Neural cell (in vitro differentiated cells): ENCODE results near the gene KRT39.

Experiments used
- EP300 ChIP-seq: fragments of 450-650 bp; conservative IDR thresholded peaks from 2 replicates; pipeline ENCODE4 v1.6.1; 2014; ENCODE audit warnings: antibody characterized with exemption, mild to moderate bottlenecking, moderate library complexity; ENCODE audit not compliant: poor library complexity, severe bottlenecking
- POLR2AphosphoS5 ChIP-seq: IDR thresholded peaks from 2 replicates; pipeline ENCODE4 v1.6.1; 2012
- RAD21 ChIP-seq: fragments of 450-650 bp; conservative IDR thresholded peaks from 2 replicates; pipeline ENCODE4 v1.6.1; 2014; ENCODE audit warnings: antibody characterized with exemption, mild to moderate bottlenecking, moderate library complexity
- TAF1 ChIP-seq: IDR thresholded peaks from 2 replicates; pipeline ENCODE4 v1.6.1; 2012; ENCODE audit warnings: low read depth
- TF ChIP-seq, protein P1 (sequence below): fragments of 450-650 bp; IDR thresholded peaks from 2 replicates; pipeline ENCODE4 v1.5.1; 2014; ENCODE audit warnings: antibody characterized with exemption, mild to moderate bottlenecking, moderate library complexity; ENCODE audit not compliant: poor library complexity, severe bottlenecking
- TF ChIP-seq, protein P2 (sequence below): IDR thresholded peaks from 2 replicates; pipeline ENCODE4 v1.6.1; 2012; ENCODE audit warnings: borderline replicate concordance

DNA sequence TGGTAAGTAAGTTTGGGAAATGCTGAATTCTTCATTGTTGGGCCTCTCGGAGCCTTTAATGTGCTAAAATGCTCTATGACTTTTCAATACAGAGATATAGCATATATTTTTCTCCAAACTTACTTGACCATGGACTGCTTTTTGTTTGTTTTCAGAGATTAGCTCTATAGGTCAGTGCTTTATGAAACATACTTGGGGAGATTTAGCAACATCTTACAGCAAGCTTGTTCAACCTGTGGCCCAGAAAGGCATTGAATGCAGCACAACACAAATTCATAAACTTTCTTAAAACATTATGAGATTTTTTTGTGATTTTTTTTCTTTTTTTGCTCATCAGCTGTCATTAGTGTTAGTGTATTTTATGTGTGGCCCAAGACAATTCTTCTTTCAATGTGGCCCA, 43.2 kb upstream of the KRT39 start:
- TF ChIP-seq, protein P1, sequence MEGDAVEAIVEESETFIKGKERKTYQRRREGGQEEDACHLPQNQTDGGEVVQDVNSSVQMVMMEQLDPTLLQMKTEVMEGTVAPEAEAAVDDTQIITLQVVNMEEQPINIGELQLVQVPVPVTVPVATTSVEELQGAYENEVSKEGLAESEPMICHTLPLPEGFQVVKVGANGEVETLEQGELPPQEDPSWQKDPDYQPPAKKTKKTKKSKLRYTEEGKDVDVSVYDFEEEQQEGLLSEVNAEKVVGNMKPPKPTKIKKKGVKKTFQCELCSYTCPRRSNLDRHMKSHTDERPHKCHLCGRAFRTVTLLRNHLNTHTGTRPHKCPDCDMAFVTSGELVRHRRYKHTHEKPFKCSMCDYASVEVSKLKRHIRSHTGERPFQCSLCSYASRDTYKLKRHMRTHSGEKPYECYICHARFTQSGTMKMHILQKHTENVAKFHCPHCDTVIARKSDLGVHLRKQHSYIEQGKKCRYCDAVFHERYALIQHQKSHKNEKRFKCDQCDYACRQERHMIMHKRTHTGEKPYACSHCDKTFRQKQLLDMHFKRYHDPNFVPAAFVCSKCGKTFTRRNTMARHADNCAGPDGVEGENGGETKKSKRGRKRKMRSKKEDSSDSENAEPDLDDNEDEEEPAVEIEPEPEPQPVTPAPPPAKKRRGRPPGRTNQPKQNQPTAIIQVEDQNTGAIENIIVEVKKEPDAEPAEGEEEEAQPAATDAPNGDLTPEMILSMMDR: no peak
- TF ChIP-seq POLR2AphosphoS5 (no peak), TAF1 (no peak), EP300 (no peak), RAD21 (no peak)
- TF ChIP-seq, protein P2, sequence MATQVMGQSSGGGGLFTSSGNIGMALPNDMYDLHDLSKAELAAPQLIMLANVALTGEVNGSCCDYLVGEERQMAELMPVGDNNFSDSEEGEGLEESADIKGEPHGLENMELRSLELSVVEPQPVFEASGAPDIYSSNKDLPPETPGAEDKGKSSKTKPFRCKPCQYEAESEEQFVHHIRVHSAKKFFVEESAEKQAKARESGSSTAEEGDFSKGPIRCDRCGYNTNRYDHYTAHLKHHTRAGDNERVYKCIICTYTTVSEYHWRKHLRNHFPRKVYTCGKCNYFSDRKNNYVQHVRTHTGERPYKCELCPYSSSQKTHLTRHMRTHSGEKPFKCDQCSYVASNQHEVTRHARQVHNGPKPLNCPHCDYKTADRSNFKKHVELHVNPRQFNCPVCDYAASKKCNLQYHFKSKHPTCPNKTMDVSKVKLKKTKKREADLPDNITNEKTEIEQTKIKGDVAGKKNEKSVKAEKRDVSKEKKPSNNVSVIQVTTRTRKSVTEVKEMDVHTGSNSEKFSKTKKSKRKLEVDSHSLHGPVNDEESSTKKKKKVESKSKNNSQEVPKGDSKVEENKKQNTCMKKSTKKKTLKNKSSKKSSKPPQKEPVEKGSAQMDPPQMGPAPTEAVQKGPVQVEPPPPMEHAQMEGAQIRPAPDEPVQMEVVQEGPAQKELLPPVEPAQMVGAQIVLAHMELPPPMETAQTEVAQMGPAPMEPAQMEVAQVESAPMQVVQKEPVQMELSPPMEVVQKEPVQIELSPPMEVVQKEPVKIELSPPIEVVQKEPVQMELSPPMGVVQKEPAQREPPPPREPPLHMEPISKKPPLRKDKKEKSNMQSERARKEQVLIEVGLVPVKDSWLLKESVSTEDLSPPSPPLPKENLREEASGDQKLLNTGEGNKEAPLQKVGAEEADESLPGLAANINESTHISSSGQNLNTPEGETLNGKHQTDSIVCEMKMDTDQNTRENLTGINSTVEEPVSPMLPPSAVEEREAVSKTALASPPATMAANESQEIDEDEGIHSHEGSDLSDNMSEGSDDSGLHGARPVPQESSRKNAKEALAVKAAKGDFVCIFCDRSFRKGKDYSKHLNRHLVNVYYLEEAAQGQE: no peak
